ENCODE measurements around the gene PLA2G2C.

DNA sequence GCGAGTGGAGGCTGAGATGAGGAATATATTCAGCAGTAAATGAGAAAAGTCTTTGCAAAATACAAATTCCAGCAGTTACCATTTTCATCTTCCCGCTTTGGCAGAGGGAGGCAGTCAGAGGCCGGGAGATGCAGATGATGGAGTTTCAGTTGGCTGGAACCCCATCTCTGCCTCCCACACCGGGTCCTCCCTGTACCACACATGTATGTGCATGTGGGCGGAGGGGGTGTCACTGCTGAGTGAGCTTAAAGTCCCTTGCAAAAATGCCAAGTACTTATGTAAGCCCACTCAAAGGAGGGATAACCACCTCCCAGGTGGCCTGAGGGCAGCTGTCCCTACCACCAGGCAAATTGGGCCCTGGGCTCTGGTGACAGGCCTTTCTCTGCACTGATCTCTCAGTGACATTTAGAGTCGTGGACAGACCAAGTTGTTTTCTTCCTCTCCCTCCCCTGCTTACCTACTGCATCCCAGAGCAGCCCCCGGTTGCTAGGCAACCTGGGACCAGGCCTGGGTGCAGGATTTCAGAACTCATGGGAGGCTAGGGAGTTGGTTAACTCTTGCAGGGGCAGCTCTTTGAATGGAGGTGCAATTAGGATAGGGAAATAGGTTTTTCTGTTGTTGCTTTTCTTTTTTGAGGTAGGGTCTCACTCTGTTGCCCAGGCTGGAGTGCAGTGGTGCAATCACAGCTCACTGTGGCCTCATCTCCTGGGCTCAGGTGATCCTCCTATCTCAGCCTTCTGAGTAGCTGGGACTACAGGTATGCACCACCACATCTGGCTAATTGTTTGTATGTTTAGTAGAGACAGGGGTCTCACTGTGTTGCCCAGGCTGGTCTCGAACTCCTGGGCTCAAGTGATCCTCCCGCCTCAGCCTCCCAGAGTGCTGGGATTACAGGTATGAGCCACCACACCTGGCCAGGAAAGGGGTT is 17.5 kb downstream of the PLA2G2C start:
- TF ChIP-seq, protein P1, sequence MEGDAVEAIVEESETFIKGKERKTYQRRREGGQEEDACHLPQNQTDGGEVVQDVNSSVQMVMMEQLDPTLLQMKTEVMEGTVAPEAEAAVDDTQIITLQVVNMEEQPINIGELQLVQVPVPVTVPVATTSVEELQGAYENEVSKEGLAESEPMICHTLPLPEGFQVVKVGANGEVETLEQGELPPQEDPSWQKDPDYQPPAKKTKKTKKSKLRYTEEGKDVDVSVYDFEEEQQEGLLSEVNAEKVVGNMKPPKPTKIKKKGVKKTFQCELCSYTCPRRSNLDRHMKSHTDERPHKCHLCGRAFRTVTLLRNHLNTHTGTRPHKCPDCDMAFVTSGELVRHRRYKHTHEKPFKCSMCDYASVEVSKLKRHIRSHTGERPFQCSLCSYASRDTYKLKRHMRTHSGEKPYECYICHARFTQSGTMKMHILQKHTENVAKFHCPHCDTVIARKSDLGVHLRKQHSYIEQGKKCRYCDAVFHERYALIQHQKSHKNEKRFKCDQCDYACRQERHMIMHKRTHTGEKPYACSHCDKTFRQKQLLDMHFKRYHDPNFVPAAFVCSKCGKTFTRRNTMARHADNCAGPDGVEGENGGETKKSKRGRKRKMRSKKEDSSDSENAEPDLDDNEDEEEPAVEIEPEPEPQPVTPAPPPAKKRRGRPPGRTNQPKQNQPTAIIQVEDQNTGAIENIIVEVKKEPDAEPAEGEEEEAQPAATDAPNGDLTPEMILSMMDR (conservative IDR thresholded peaks at IDR 0.05 in 1 of 2, IDR thresholded peaks at IDR 0.05 in 1 of 2; ENCODE audit: extremely low read depth in 1 of 2, insufficient read depth in 1 of 2, low read depth in 1 of 2, low read length in 2 of 2), result no peak
- TF ChIP-seq EZH2 (IDR thresholded peaks at IDR 0.05; ENCODE audit: borderline replicate concordance, low read length), result no peak
